AG04450 (cell line): ENCODE measurements around the gene CRACR2B. TPM values are rescaled to one million over a fixed set of nuclear protein-coding genes. Genes with fewer than 3 reads are reported as not detected.

Source experiments
- CTCF ChIA-PET: fragments of 300-600, 350-600 bp; formaldehyde crosslinking; extraction: SDS; loops from one replicate; lab custom pipeline; 2022; ENCODE audit warnings: antibody characterized with exemption, inconsistent platforms; lab: Charles Lee
- POLR2A ChIA-PET: fragments of 350-600 bp; formaldehyde crosslinking; extraction: SDS; loops from one replicate; lab custom pipeline; 2021; ENCODE audit warnings: antibody characterized with exemption, inconsistent platforms; lab: Yijun Ruan, JAX
- DNase-seq: peaks from one replicate; pipeline ENCODE4 v3.0.0-alpha.2; 2011; ENCODE audit warnings: low read depth, low spot score
- H3K27ac ChIP-seq: one replicate; pipeline ENCODE4 v1.5.1; 2012; ENCODE audit warnings: low read depth, low read length, control low read depth
- H3K27me3 ChIP-seq: one replicate; pipeline ENCODE4 v1.6.0; 2012; ENCODE audit warnings: low read length; ENCODE audit not compliant: control insufficient read depth, insufficient read depth
- H3K4me3 ChIP-seq: 2 replicates; pipeline ENCODE4 v1.5.1; 2011; ENCODE audit warnings: mild to moderate bottlenecking, low read depth, low read length, control low read depth
- H3K9me3 ChIP-seq: 2 replicates; pipeline ENCODE4 v1.5.1; 2012; ENCODE audit warnings: low read length; ENCODE audit not compliant: control insufficient read depth, insufficient read depth
- polyA plus RNA-seq: library from polyadenylated mRNA; depleted of rRNA; stranded (reverse); fragments of >200 nt; gene quantifications from 2 replicates; pipeline ENCODE4 v1.2.3, GENCODE V29; 2011
- TF ChIP-seq, protein P1 (sequence below): IDR thresholded peaks from 2 replicates; pipeline ENCODE4 v1.5.1; 2011; ENCODE audit warnings: low read depth, low read length, control low read depth, inconsistent platforms

CRACR2B gene
- polyA plus RNA-seq, 1 experiment: 0.26 TPM

GRCh38 chr11:808427-809286 lies 19.1 kb upstream of the CRACR2B start:
- CTCF ChIA-PET: no interaction called here
- Histone ChIP-seq H3K27ac (peak overlapping the region; percentile 99), H3K4me3 (peak overlapping the region; percentile 69), H3K27me3 (no peaks in the 10 kb centered on the region), H3K9me3 (no peaks in the 10 kb centered on the region; the same call in 1 of the 2 replicates)
- TF ChIP-seq, protein P1, sequence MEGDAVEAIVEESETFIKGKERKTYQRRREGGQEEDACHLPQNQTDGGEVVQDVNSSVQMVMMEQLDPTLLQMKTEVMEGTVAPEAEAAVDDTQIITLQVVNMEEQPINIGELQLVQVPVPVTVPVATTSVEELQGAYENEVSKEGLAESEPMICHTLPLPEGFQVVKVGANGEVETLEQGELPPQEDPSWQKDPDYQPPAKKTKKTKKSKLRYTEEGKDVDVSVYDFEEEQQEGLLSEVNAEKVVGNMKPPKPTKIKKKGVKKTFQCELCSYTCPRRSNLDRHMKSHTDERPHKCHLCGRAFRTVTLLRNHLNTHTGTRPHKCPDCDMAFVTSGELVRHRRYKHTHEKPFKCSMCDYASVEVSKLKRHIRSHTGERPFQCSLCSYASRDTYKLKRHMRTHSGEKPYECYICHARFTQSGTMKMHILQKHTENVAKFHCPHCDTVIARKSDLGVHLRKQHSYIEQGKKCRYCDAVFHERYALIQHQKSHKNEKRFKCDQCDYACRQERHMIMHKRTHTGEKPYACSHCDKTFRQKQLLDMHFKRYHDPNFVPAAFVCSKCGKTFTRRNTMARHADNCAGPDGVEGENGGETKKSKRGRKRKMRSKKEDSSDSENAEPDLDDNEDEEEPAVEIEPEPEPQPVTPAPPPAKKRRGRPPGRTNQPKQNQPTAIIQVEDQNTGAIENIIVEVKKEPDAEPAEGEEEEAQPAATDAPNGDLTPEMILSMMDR: no peak
- no peak for DNase-seq
- POLR2A ChIA-PET: interaction anchor here (0.6 to 1.4 kb wide), 10 partner anchors 10 to 264 kb away, joined by 3 to 31 read pairs (median 4); partner anchors contain the start of genes CD151, CEND1, PNPLA2 and TSPAN4

GRCh38 chr11:809287-810039 lies 18.3 kb upstream of the CRACR2B start, which contains the start of gene RPLP2:
Gene RPLP2 (plus strand): TSS chr11:809967. CDS start chr11:810235, 268 bp downstream.
- TF ChIP-seq, protein P1: no peak
- Histone ChIP-seq H3K27ac (peak within 1 kb of the TSS; percentile 99), H3K27me3 (no peaks in the 10 kb centered on the region), H3K9me3 (no peaks in the 10 kb centered on the region; the same call in 1 of the 2 replicates), H3K4me3 (peak within 1 kb of the TSS; percentile 69)
- CTCF ChIA-PET: no interaction called here
- POLR2A ChIA-PET: interaction anchor here (0.6 to 1.4 kb wide), 13 partner anchors 10 to 265 kb away, joined by 3 to 31 read pairs (median 4); partner anchors contain the start of genes CD151, CEND1, PNPLA2 and TSPAN4
- peak; percentile 89 for DNase-seq

- CTCF ChIA-PET: no interaction called here
- POLR2A ChIA-PET: interaction anchor here (0.6 to 1.5 kb wide), 14 partner anchors 9 to 62 kb away, joined by 3 to 31 read pairs (median 5); partner anchors contain the start of genes CD151, CEND1, PNPLA2 and TSPAN4
Measured at GRCh38 chr11:810040-810567, 17.6 kb upstream of the CRACR2B start.

GRCh38 chr11:811446-812245 lies 16.1 kb upstream of the CRACR2B start:
- TF ChIP-seq, protein P1: no peak
- no peaks in the 10 kb centered on the region; the same call in 1 of the 2 replicates for H3K9me3 ChIP-seq
- ChIA-PET CTCF (no interaction called here), POLR2A (interaction anchor here (1.0 to 1.5 kb wide), 2 partner anchors 8 to 15 kb away, joined by 8 to 24 read pairs; partner anchors contain the start of gene PNPLA2)
- DNase-seq: no peak
- H3K4me3 ChIP-seq: peak overlapping the region; percentile 69
- H3K27ac ChIP-seq: peak overlapping the region; percentile 47
- H3K27me3 ChIP-seq: no peaks in the 10 kb centered on the region

More at GRCh38 chr11:810040-810567, 17.6 kb upstream of the CRACR2B start:
- no peak for DNase-seq
- peak overlapping the region; percentile 69 for H3K4me3 ChIP-seq
- H3K27me3 ChIP-seq: no peaks in the 10 kb centered on the region
- peak overlapping the region; percentile 11 for H3K27ac ChIP-seq
- TF ChIP-seq, protein P1: no peak
- no peaks in the 10 kb centered on the region; the same call in 1 of the 2 replicates for H3K9me3 ChIP-seq
